WTC11 (cell line): ENCODE data around the gene GALNT3. TPM values are rescaled to one million over a fixed set of nuclear protein-coding genes. Genes with fewer than 3 reads are reported as not detected.

Experiments used
- ATAC-seq: fragments of 200-7000 bp; cut with Tn5 transposase; 2 replicates; pipeline ENCODE4 v1.10.0; 2021; ENCODE audit warnings: mild to moderate bottlenecking, moderate library complexity
- CTCF ChIA-PET: fragments of 300-600 bp; sonication (Branson Sonifier 250); formaldehyde crosslinking; loops from one replicate; lab custom pipeline; 2021; ENCODE audit warnings: antibody characterized with exemption; lab: Charles Lee
- POLR2A ChIA-PET: fragments of 350-600 bp; sonication (Branson Sonifier 250); formaldehyde crosslinking; loops from one replicate; lab custom pipeline; 2021; ENCODE audit warnings: antibody characterized with exemption; lab: Charles Lee
- DNase-seq: peaks from one replicate; pipeline ENCODE4 v3.0.0; 2021; ENCODE audit warnings: low spot score
- H3K27ac Mint-ChIP-seq: 2 replicates; pipeline ENCODE4 v1.8.0; 2021; ENCODE audit warnings: mixed read lengths
- H3K27me3 Mint-ChIP-seq: 2 replicates; pipeline ENCODE4 v1.8.0; 2021; ENCODE audit warnings: low read depth, mild to moderate bottlenecking, moderate library complexity, mixed read lengths
- H3K36me3 Mint-ChIP-seq: 2 replicates; pipeline ENCODE4 v1.8.0; 2021; ENCODE audit warnings: mixed read lengths
- H3K4me1 Mint-ChIP-seq: 2 replicates; pipeline ENCODE4 v1.8.0; 2022; ENCODE audit warnings: mixed read lengths
- H3K4me3 Mint-ChIP-seq: 2 replicates; pipeline ENCODE4 v1.8.0; 2021; ENCODE audit warnings: mild to moderate bottlenecking, moderate library complexity, mixed read lengths
- H3K9me3 Mint-ChIP-seq: 2 replicates; pipeline ENCODE4 v1.8.0; 2021; ENCODE audit warnings: mixed read lengths
- ATF3 ChIP-seq: sonication (generic); formaldehyde crosslinking; conservative IDR thresholded peaks from 2 replicates; pipeline ENCODE4 v1.8.1; 2022; ENCODE audit warnings: mild to moderate bottlenecking, missing genetic modification reagents
- CDX4 ChIP-seq: fragments of 250-450 bp; sonication (Bioruptor Pico); IDR thresholded peaks from 2 replicates; pipeline ENCODE4 v1.9.0; 2021; ENCODE audit warnings: moderate library complexity, mild to moderate bottlenecking, inconsistent platforms, borderline replicate concordance
- JAZF1 ChIP-seq: fragments of 250-450 bp; sonication (Bioruptor Pico); IDR thresholded peaks from 2 replicates; pipeline ENCODE4 v1.9.0; 2021; ENCODE audit warnings: moderate library complexity, mild to moderate bottlenecking, inconsistent platforms
- NFYB ChIP-seq: sonication (generic); formaldehyde crosslinking; conservative IDR thresholded peaks from 2 replicates; pipeline ENCODE4 v1.8.0; 2022; ENCODE audit warnings: low read depth, missing genetic modification reagents
- RORB ChIP-seq: fragments of 250-450 bp; sonication (Bioruptor Pico); IDR thresholded peaks from 2 replicates; pipeline ENCODE4 v1.9.0; 2021; ENCODE audit warnings: mild to moderate bottlenecking
- SMAD3 ChIP-seq: sonication (generic); formaldehyde crosslinking; IDR thresholded peaks from 2 replicates; pipeline ENCODE4 v1.8.0; 2022; ENCODE audit warnings: missing genetic modification reagents, mild to moderate bottlenecking, borderline replicate concordance
- SMAD4 ChIP-seq: sonication (generic); formaldehyde crosslinking; IDR thresholded peaks from 2 replicates; pipeline ENCODE4 v1.8.0; 2022; ENCODE audit warnings: mild to moderate bottlenecking, missing genetic modification reagents
- TEAD1 ChIP-seq: sonication (generic); formaldehyde crosslinking; IDR thresholded peaks from 2 replicates; pipeline ENCODE4 v1.8.0; 2022; ENCODE audit warnings: mild to moderate bottlenecking, missing genetic modification reagents
- ZNF512 ChIP-seq: sonication (generic); formaldehyde crosslinking; IDR thresholded peaks from 2 replicates; pipeline ENCODE4 v1.8.1; 2022; ENCODE audit warnings: missing genetic modification reagents, borderline replicate concordance
- ZNF671 ChIP-seq: fragments of 250-450 bp; sonication (Bioruptor Pico); IDR thresholded peaks from 2 replicates; pipeline ENCODE4 v1.8.0; 2021; ENCODE audit warnings: mild to moderate bottlenecking
- total RNA-seq: library from RNA; stranded (reverse); gene quantifications from 3 replicates; pipeline ENCODE4 v1.2.3, GENCODE V29; 2021
- TF ChIP-seq, protein P1 (sequence below): fragments of 250-450 bp; sonication (Bioruptor Pico); IDR thresholded peaks from 2 replicates; pipeline ENCODE4 v2.1.2; 2022; ENCODE audit warnings: mild to moderate bottlenecking, moderate library complexity
- TF ChIP-seq, protein P2 (sequence below): sonication (generic); formaldehyde crosslinking; IDR thresholded peaks from 2 replicates; pipeline ENCODE4 v1.8.0; 2022; ENCODE audit warnings: mild to moderate bottlenecking, missing genetic modification reagents
- TF ChIP-seq, protein P3 (sequence below): sonication (generic); formaldehyde crosslinking; IDR thresholded peaks from 2 replicates; pipeline ENCODE4 v1.8.0; 2022; ENCODE audit warnings: mild to moderate bottlenecking, missing genetic modification reagents
- TF ChIP-seq, protein P4 (sequence below): sonication (generic); formaldehyde crosslinking; IDR thresholded peaks from 2 replicates; pipeline ENCODE4 v1.8.0; 2022; ENCODE audit warnings: mild to moderate bottlenecking, missing genetic modification reagents

Gene GALNT3
- total RNA-seq, 1 experiment from 2014 or later = 19.4 TPM

- TF ChIP-seq, protein P1, sequence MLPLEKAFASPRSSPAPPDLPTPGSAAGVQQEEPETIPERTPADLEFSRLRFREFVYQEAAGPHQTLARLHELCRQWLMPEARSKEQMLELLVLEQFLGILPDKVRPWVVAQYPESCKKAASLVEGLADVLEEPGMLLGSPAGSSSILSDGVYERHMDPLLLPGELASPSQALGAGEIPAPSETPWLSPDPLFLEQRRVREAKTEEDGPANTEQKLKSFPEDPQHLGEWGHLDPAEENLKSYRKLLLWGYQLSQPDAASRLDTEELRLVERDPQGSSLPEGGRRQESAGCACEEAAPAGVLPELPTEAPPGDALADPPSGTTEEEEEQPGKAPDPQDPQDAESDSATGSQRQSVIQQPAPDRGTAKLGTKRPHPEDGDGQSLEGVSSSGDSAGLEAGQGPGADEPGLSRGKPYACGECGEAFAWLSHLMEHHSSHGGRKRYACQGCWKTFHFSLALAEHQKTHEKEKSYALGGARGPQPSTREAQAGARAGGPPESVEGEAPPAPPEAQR (CRISPR knock-in tag) = no peak
- no peak for TF ChIP-seq TEAD1 (CRISPR knock-in tag)
- TF ChIP-seq, protein P2, sequence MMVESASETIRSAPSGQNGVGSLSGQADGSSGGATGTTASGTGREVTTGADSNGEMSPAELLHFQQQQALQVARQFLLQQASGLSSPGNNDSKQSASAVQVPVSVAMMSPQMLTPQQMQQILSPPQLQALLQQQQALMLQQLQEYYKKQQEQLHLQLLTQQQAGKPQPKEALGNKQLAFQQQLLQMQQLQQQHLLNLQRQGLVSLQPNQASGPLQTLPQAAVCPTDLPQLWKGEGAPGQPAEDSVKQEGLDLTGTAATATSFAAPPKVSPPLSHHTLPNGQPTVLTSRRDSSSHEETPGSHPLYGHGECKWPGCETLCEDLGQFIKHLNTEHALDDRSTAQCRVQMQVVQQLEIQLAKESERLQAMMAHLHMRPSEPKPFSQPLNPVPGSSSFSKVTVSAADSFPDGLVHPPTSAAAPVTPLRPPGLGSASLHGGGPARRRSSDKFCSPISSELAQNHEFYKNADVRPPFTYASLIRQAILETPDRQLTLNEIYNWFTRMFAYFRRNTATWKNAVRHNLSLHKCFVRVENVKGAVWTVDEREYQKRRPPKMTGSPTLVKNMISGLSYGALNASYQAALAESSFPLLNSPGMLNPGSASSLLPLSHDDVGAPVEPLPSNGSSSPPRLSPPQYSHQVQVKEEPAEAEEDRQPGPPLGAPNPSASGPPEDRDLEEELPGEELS (CRISPR knock-in tag) = no peak
- TF ChIP-seq ATF3 (CRISPR knock-in tag) = no peak
Observed at GRCh38 chr2:165762723-165763122, 31.3 kb downstream of the GALNT3 start (continued).

- H3K4me1 Mint-ChIP-seq = peaks cover 38% of the 10 kb centered on the region
- POLR2A ChIA-PET = no interaction called here
- no peaks in the 10 kb centered on the region for H3K9me3 Mint-ChIP-seq
- TF ChIP-seq JAZF1 (CRISPR knock-in tag) (no peak), RORB (CRISPR knock-in tag) (no peak), ZNF512 (CRISPR knock-in tag) (no peak), ZNF671 (CRISPR knock-in tag) (no peak), SMAD3 (no peak), SMAD4 (CRISPR knock-in tag) (no peak), CDX4 (no peak)
- TF ChIP-seq, protein P3, sequence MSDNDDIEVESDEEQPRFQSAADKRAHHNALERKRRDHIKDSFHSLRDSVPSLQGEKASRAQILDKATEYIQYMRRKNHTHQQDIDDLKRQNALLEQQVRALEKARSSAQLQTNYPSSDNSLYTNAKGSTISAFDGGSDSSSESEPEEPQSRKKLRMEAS (CRISPR knock-in tag) = no peak
- TF ChIP-seq, protein P4, sequence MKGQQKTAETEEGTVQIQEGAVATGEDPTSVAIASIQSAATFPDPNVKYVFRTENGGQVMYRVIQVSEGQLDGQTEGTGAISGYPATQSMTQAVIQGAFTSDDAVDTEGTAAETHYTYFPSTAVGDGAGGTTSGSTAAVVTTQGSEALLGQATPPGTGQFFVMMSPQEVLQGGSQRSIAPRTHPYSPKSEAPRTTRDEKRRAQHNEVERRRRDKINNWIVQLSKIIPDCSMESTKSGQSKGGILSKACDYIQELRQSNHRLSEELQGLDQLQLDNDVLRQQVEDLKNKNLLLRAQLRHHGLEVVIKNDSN (CRISPR knock-in tag) = no peak
- TF ChIP-seq, all 79 proteins: peak for 0
- H3K27ac Mint-ChIP-seq = peak overlapping the region; percentile 34; the same call in 1 of the 2 replicates
- H3K36me3 Mint-ChIP-seq = peaks cover 35% of the 10 kb centered on the region
- CTCF ChIA-PET = no interaction called here
- H3K27me3 Mint-ChIP-seq = no peaks in the 10 kb centered on the region
- DNase-seq (no peak), ATAC-seq (no peak)
- H3K4me3 Mint-ChIP-seq = no peak overlapping the region
Observed at GRCh38 chr2:165757906-165758675, 36.0 kb downstream of the GALNT3 start.

- ChIA-PET CTCF (interaction anchor here (1.0 to 1.4 kb wide), 3 partner anchors 10 to 128 kb away, joined by 3 to 5 read pairs (median 3); no protein-coding TSS in a partner anchor), POLR2A (no interaction called here)
- TF ChIP-seq NFYB (CRISPR knock-in tag) = no peak
- H3K4me3 Mint-ChIP-seq = no peak overlapping the region
- no peak overlapping the region for H3K27ac Mint-ChIP-seq
- ATAC-seq (no peak), DNase-seq (no peak)
- H3K36me3 Mint-ChIP-seq = peaks cover 45% of the 10 kb centered on the region
- no peaks in the 10 kb centered on the region for H3K4me1 Mint-ChIP-seq
- no peaks in the 10 kb centered on the region for H3K9me3 Mint-ChIP-seq
- H3K27me3 Mint-ChIP-seq = no peaks in the 10 kb centered on the region
Observed at GRCh38 chr2:165746501-165746900, 47.5 kb downstream of the GALNT3 start.
